Measurements from ENCODE around the gene NADK. TPM values are rescaled to one million over a fixed set of nuclear protein-coding genes. Genes with fewer than 3 reads are reported as not detected.

Gene NADK
- total and polyA plus RNA-seq, 10 of the 15 experiments (the other 5 are each of a cell fraction or from before 2014, with no cell fraction given): 1.1 to 93.2 (median 46.9) TPM

GRCh38 chr1:1755852-1756251 lies 22.4 kb downstream of the NADK start:
- H3K27ac ChIP-seq (ENCODE audit: control insufficient read depth, insufficient read depth): no peak overlapping the region
- ChIA-PET RAD21 (ENCODE audit: unreplicated experiment) (no interaction called here), SMC1A (ENCODE audit: uncharacterized antibody, unreplicated experiment) (no interaction called here), CTCF (interaction anchor here (1.7 kb wide), 1 partner anchor 24 kb away, joined by 5 read pairs; no protein-coding TSS in a partner anchor), POLR2A (no interaction called here)
- ATAC-seq (no peak), FAIRE-seq (no peak), DNase-seq (ENCODE audit: low read depth, low spot score) (no peak)
- peaks cover 12 to 52% of the 10 kb centered on the region in 2 experiments; a peak in 3 of 4 replicates for H3K36me3 ChIP-seq (ENCODE audit: control insufficient read depth in 2 of 2, insufficient read depth in 2 of 2, low read length in 1 of 2)
- intact Hi-C loops (cut with micrococcal nuclease; ENCODE audit: unreplicated experiment): no loop called here
- H3K79me2 ChIP-seq (ENCODE audit: control insufficient read depth, insufficient read depth, low read length): no peaks in the 10 kb centered on the region; the same call in 1 of the 2 replicates
- WGBS (ENCODE audit: insufficient coverage, insufficient replicate concordance, low lambda C conversion rate, missing lambda C conversion rate): 86% methylated on average over 15 of the region's 15 CpGs
- no peak overlapping the region for H3K4me3 ChIP-seq
- no peak overlapping the region for H3K4me2 ChIP-seq (ENCODE audit: control insufficient read depth, insufficient read depth)
- no peaks in the 10 kb centered on the region for H4K20me1 ChIP-seq (ENCODE audit: control insufficient read depth, insufficient read depth)
- no peak overlapping the region for H2AFZ ChIP-seq (ENCODE audit: control insufficient read depth, low read depth, low read length)
- in situ Hi-C loops (cut with MboI): no loop called here
- no peaks in the 10 kb centered on the region for H3K9me3 ChIP-seq (replicated peaks; ENCODE audit: control insufficient read depth, insufficient read depth, low read length)
- no TSS peak for BruUV-seq (replicated peaks)
- no peaks in the 10 kb centered on the region for H3K4me1 ChIP-seq (ENCODE audit: control insufficient read depth, insufficient read depth, low read length)
- no peaks in the 10 kb centered on the region for H3K27me3 ChIP-seq (replicated peaks in 1 of 2; ENCODE audit: control insufficient read depth in 2 of 2, insufficient read depth in 2 of 2, low read length in 1 of 2)
- TF ChIP-seq BCL11A (IDR thresholded peaks at IDR 0.05; ENCODE audit: low read depth, low read length) (no peak), PRDM15 (CRISPR knock-in tag; IDR thresholded peaks at IDR 0.05) (no peak), E2F8 (IDR thresholded peaks at IDR 0.05; ENCODE audit: low read depth, partially characterized antibody) (no peak), MXI1 (IDR thresholded peaks at IDR 0.05; ENCODE audit: low read depth, low read length) (no peak)
- H3K9ac ChIP-seq (ENCODE audit: control insufficient read depth, insufficient read depth, low read length): no peak overlapping the region
